Regular cardiac myocyte (primary cell): ENCODE data around the gene OTOS. TPM values are rescaled to one million over a fixed set of nuclear protein-coding genes. Genes with fewer than 3 reads are reported as not detected.

Source experiments
- total RNA-seq: library from RNA; depleted of rRNA; stranded (reverse); fragments of >200 nt; gene quantifications from 2 replicates; pipeline ENCODE4 v1.2.3, GENCODE V29; 2014

The OTOS gene
- not detected in 2 replicates for total RNA-seq

DNA sequence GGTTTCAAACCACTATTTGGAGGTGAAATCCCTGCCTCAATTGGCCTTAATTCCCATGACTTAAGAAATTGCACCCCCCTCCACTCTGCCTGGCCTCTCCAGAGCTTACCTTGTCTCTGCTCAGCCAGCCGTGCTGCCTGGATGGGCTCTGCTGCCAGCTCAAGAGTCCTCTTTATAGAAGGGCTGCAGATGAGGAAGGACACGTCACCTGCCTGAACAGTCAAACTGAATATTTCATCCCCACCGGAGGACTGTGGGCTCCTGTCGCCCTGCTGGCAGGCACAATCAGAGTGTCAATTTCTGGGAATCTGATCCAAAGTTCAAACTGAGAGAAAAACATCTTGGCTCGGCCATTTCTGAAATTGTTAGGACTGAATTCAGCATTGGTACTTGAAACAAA, at the start of gene OTOS:
Gene OTOS, minus strand, starts transcription at position 148 of the 400 bp plus-strand sequence. CDS start 332 bp downstream, outside the sequence.

GRCh38 chr2:240136013-240136670, 4.3 kb downstream of the OTOS start, which contains the start of gene COPS9:
TSS of gene COPS9 (minus strand) at chr2:240136305. CDS start at chr2:240136284, 21 bp downstream.

Other genes starting within 250 kb of the OTOS start
- gene NDUFA10, start 115.3 kb downstream of the OTOS start, total RNA-seq, result 77.2 and 112 TPM in 2 replicates
- not detected in 2 replicates for gene OR6B2, start 110.2 kb downstream of the OTOS start, total RNA-seq
- gene OR6B3, start 87.1 kb downstream of the OTOS start, total RNA-seq, result not detected in 2 replicates
- gene COPS9, start 4.4 kb downstream of the OTOS start, total RNA-seq, result 65.4 and 93.9 TPM in 2 replicates